Dedifferentiated amniotic fluid mesenchymal stem cell (primary cell): Measurements from ENCODE around the gene DCAF5.
"Not testable (repeated sequence)": the region's sequence is repeated elsewhere in the genome, so short reads cannot be mapped to it uniquely, and the experiment has no call there.

Experiments used
- DNase-seq: peaks from one replicate; pipeline ENCODE4 v3.0.0-alpha.2; 2016; ENCODE audit errors: extremely low spot score

DCAF5 gene

GRCh38 chr14:69073915-69074314, 79.0 kb downstream of the DCAF5 start:
- no peak for DNase-seq

GRCh38 chr14:69073429-69073828, 79.5 kb downstream of the DCAF5 start:
- DNase-seq = no peak

- no peak for DNase-seq
Measured at GRCh38 chr14:69072584-69072983, 80.3 kb downstream of the DCAF5 start.

GRCh38 chr14:69068744-69069421, 84.0 kb downstream of the DCAF5 start:
- DNase-seq = peak; percentile 92

DNA sequence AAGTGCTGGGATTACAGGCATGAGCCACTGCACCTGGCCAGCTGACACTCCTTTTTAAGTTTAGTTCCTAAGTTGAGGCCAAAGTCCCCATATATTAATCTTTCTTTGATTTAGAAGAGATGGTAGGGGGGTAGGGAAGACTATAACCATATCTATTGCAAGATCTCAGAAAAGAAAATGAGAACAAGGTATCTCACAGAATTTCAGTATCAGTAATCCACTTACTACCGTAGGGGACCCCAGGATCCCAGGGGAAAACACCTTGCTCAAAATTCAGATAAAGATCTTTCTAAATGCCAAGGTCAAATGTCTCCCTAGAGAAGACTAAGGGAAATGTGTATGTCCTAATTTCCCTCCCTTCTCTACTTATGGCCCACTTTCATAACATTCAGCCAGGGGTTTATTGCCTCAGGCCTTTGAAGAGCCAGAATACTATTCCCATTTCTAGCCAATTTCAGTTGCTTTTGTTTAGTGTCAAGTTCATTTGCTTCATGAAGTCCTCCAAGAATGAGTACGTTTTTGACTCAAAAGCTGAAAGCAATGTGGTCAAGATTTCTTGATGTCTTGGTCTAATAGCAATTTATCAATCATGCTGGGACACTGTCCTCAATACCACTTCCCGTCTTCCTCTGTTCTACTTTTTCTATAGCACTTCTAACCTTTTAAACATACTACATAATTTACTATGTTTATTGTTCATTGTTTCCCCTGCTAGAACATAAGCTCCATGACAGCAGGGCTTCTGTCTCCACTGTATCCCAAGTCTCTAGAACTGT, 86.3 kb downstream of the DCAF5 start:
- no peak for DNase-seq

- not testable (repeated sequence) for DNase-seq
Measured at GRCh38 chr14:69065934-69066333, 87.0 kb downstream of the DCAF5 start.

GRCh38 chr14:69064596-69064995, 88.3 kb downstream of the DCAF5 start:
- DNase-seq = no peak

- DNase-seq = peak; percentile 93
Measured at GRCh38 chr14:69059658-69060623, 93.0 kb downstream of the DCAF5 start.

DNA sequence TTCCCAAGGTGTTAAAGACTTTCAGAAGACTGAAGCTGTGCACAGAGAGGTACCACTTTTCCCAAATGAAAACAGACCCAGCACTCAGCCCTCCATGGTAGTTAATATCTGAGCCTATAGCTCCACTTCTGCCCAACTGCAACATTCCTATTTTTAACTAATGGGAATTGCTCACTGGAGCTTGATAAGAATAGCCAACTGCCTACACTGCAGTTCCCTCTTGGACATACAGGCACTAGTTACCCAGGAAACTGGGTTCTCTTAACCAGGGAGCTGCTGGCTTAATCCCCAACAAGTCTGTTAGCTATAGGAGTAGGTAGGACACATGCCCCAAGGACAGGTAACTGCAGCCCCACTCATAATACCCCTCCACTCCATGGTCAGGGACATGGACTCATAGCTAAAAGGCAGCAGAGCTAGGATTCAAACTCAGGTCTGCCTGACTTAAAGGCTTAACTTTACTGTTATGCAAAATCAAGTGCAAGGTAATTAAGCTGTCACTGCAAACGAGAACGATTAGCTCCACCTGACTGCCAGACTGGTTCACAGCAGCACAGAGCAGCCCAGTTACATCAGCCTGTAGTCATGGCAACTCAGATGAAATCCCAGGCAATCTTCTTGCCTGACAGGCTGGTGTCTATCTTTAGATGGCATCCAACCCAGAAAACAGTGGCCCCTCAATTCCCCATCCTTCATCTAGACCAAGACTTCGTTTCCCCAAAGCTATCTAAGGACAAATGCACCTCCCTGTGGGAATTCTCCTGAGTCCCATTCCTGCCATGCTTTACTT, 96.7 kb downstream of the DCAF5 start:
- no peak for DNase-seq

GRCh38 chr14:69055125-69055524, 97.8 kb downstream of the DCAF5 start:
- DNase-seq = no peak

GRCh38 chr14:69054030-69054429, 98.9 kb downstream of the DCAF5 start:
- no peak for DNase-seq

DNA sequence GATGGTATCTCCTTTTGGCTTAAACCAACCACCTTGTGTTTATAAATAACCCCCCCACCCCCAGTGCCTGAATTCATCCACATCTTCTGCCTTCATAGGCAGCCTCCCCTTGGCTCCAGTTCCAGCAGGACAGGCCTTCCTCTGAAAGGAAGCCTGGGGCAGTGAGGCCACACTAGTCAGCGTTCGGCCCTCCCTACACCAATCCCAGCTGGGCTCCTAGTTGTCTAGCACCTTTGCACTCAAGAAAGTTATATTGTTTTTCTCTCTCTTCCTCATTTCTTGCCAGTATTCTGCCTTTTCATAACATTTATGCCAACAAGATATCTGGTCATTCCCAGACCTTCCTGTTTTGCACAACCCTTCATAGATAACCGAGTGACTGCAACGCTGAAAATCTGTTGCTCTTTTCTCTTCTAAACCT, 100.7 kb downstream of the DCAF5 start:
- DNase-seq = no peak

DNA sequence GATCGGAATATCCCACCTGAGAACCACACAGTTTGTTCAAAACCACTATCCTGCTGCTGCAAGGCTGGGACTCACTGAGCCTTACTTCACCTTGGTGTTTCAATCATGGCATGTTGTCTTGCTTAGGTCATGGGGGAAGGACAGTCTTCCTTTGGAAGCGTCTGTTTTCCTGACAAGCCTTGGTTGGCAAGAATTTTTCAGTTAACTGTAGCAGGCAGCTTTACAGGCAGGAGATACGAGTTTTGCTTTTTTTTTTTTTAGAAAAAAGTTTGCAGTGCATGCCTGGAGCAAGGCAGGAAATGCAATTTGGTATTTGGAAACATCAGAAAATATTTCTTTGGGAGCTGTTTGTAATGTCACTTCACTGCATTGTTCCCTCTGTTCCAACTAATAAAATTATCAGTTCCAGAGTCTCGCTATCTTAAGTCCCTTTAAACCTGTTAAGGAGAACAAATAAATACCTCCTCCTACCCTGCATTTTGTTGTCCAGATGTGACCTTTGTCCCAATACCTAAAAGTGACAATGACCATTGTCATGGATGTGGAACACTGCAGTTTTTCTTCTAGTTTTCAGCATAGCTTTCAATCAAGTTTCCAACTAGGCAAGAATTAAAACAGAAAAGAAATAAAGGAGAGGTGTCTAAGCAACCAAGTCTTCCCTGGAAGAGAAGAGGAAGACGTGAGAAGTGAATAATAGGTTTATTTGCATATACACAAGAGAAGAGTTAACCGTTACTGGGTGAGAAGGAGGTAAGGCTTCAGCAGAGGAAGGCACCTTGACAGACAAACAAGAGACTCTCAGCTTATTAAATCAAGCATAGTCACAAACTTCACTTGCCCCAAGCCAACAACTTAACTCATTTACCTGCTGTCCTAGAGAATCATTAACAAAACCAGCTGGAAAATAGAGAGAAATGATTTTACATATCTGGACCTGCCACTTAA, 102.4 kb downstream of the DCAF5 start:
- DNase-seq = no peak

DNA sequence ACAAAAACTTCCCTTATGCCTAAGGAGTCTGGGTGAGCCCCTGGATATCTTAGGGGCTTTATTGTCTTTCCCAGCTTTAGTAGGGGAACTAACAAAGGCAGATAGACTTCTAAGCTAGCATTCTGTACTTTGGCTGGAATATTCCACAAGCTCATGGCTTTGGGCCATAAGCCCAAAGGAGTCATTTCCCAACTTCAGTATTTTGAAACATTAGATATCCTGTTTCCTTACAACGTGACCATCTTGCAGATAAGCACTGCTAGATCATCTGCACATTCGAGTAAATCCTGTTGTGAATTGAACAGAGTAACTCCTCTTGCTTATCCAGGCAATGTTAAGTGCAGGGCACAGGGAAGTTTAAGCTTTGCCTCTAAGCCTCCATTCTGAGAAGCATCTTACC, 103.2 kb downstream of the DCAF5 start:
- DNase-seq = peak; percentile 48

DNA sequence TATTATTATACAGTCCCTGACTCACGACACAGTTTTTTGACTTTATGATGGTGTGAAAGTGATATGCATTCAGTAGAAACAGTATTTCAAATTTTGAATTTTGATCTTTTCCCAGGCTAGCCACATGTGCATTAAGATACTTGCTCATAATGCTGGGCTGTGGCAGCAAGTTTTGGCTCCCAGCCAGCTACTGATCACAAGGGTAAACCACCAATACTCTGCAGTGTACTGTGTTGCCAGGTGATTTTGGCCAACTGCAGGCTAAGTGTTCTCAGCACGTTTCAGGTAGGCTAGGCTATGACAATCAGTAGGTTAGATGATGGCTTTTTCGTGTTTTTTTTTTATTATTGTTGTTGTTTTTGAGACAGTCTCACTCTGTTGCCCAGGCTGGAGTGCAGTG, 104.5 kb downstream of the DCAF5 start:
- no peak for DNase-seq

- DNase-seq = no peak
Measured at GRCh38 chr14:69047255-69047654, 105.7 kb downstream of the DCAF5 start.

DNA sequence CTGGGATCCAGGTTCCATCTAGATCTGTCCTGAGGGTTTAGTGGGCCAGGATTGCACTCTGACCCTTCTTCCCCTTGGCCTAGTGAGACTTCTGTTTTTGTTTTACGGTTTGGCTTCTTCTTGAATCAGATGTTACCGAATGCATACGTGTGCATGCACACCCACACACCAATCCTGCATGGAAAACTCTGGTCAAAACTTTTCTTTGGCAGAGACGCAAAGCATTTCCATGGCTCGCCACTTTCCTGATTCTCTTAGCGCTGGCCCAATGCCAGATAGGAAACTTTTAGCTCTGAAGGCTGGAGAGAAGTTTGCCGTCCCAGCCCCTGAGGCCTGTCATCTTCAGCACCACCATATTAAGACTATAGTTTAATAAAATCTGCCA, 106.5 kb downstream of the DCAF5 start:
- no peak for DNase-seq

- DNase-seq = no peak
Measured at GRCh38 chr14:69045857-69046475, 107.0 kb downstream of the DCAF5 start.

DNA sequence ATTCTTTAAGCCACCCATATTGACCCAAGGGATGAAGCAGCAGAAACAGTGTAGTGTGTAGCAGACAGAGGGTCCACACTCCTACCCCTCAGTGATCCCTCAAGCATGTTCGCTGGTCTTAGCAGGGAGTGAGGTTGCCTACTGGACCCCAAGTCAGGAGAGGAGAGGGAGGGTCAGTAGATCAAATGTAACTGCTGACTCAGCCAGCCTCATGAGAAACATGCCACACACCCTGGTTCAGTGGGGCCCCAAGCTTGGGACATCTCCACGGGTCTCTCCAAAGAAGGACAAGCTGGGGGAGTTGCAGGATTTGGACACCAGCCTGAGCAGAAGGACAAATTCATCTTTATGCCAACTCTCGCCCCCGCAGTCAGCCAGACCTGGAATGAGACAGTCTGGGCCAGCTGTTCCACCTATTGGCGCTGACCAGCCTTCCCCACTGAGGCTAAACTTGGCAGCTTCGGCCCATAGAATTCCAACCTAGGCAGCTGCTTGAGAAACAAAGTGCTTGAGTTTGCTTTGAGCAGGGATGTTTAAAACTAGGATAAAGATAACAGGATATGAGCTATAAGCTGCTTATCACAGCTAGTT, 107.9 kb downstream of the DCAF5 start:
- DNase-seq = peak; percentile 47
